ENCODE results near the gene RAPGEF1.

GRCh38 chr9:131722255-131722654, 17.6 kb downstream of the RAPGEF1 start:
- TF ChIP-seq CTCF (IDR thresholded peaks at IDR 0.05) (no peak), ZFX (IDR thresholded peaks at IDR 0.05; ENCODE audit: borderline replicate concordance) (no peak)

All from 22Rv1 (cell line).